NCI-H82 (cell line): ENCODE data around the gene ARL3.
"Not testable (repeated sequence)": the region's sequence is repeated elsewhere in the genome, so short reads cannot be mapped to it uniquely, and the experiment has no call there.

Source experiments
- DNase-seq: peaks from one replicate; lab custom pipeline; 2025; lab: John Stamatoyannopoulos, UW

Gene ARL3

GRCh38 chr10:102673236-102673818 lies 40.9 kb downstream of the ARL3 start:
- no peak for DNase-seq

- DNase-seq = peak; percentile 95
Measured at GRCh38 chr10:102670871-102671434, 43.2 kb downstream of the ARL3 start.

- DNase-seq = peak; percentile 48
Measured at GRCh38 chr10:102670065-102670670, 44.0 kb downstream of the ARL3 start.

GRCh38 chr10:102669206-102670064 lies 44.8 kb downstream of the ARL3 start:
- DNase-seq = peak; percentile 72

- no peak for DNase-seq
Measured at GRCh38 chr10:102668326-102669107, 45.7 kb downstream of the ARL3 start.

- DNase-seq = not testable (repeated sequence)
Measured at GRCh38 chr10:102667411-102667810, 46.8 kb downstream of the ARL3 start.

- no peak for DNase-seq
Measured at GRCh38 chr10:102665904-102666509, 48.2 kb downstream of the ARL3 start.

GRCh38 chr10:102661658-102662028 lies 52.6 kb downstream of the ARL3 start:
- DNase-seq = no peak

- peak; percentile 88 for DNase-seq
Measured at GRCh38 chr10:102660888-102661657, 53.1 kb downstream of the ARL3 start.

GRCh38 chr10:102658802-102659201 lies 55.4 kb downstream of the ARL3 start:
- no peak for DNase-seq

GRCh38 chr10:102657984-102658724 lies 56.0 kb downstream of the ARL3 start:
- DNase-seq = no peak

GRCh38 chr10:102657451-102657850 lies 56.7 kb downstream of the ARL3 start:
- DNase-seq = no peak

- no peak for DNase-seq
Measured at GRCh38 chr10:102656791-102657371, 57.3 kb downstream of the ARL3 start.

GRCh38 chr10:102656026-102656425 lies 58.2 kb downstream of the ARL3 start:
- no peak for DNase-seq

- no peak for DNase-seq
Measured at GRCh38 chr10:102654969-102655368, 59.2 kb downstream of the ARL3 start.

GRCh38 chr10:102654566-102654965 lies 59.6 kb downstream of the ARL3 start:
- no peak for DNase-seq

- no peak for DNase-seq
Measured at GRCh38 chr10:102653060-102653459, 61.1 kb downstream of the ARL3 start.

GRCh38 chr10:102652170-102652916 lies 61.9 kb downstream of the ARL3 start:
- no peak for DNase-seq
